Aorta (tissue), 5 donors: ENCODE data around the gene ZBTB38. TPM values are rescaled to one million over a fixed set of nuclear protein-coding genes. Genes with fewer than 3 reads are reported as not detected.

Experiments used
- ATAC-seq: fragments of 200-7000 bp; cut with Tn5 transposase; one replicate; pipeline ENCODE4 v1.9.1; 2022; ENCODE audit warnings: moderate library complexity; ENCODE audit not compliant: low FRiP score
- DNase-seq, 2 donors: peaks; one replicate each; pipeline ENCODE4 v3.0.0-alpha.2; 2020
- H3K27ac ChIP-seq, 2 donors: one replicate each; pipeline ENCODE4 v1.5.1; 2013; ENCODE audit warnings: low read length in 2 of 2, mild to moderate bottlenecking in 2 of 2, moderate library complexity in 2 of 2, control low read depth in 1 of 2, inconsistent platforms in 1 of 2, low read depth in 1 of 2
- H3K27me3 ChIP-seq, 2 donors: one replicate each; pipeline ENCODE4 v1.6.1; 2013; ENCODE audit warnings: control low read depth in 1 of 2, low read length in 1 of 2, mild to moderate bottlenecking in 1 of 2, moderate library complexity in 1 of 2; ENCODE audit not compliant: insufficient read depth in 2 of 2, control insufficient read depth in 1 of 2
- H3K36me3 ChIP-seq, 2 donors: one replicate each; pipeline ENCODE4 v1.6.1; 2013; ENCODE audit warnings: control low read depth in 1 of 2, low read length in 1 of 2, mild to moderate bottlenecking in 1 of 2; ENCODE audit not compliant: insufficient read depth in 2 of 2, control insufficient read depth in 1 of 2
- H3K4me1 ChIP-seq, 2 donors: one replicate each; pipeline ENCODE4 v1.6.1; 2013; ENCODE audit warnings: low read length in 2 of 2, control low read depth in 1 of 2, mild to moderate bottlenecking in 1 of 2, moderate library complexity in 1 of 2; ENCODE audit not compliant: insufficient read depth in 2 of 2, control insufficient read depth in 1 of 2
- H3K4me3 ChIP-seq, 2 donors: one replicate each; pipeline ENCODE4 v1.5.1; 2013; ENCODE audit warnings: low read length in 2 of 2, control low read depth in 1 of 2, mild to moderate bottlenecking in 1 of 2
- H3K9me3 ChIP-seq: one replicate; pipeline ENCODE4 v1.6.1; 2013; ENCODE audit warnings: mild to moderate bottlenecking, low read length; ENCODE audit not compliant: control insufficient read depth
- WGBS, 2 donors: extraction: QIAGEN DNeasy Blood & Tissue Kit; methylation state at CpG; one replicate each; pipeline ENCODE4 v1.1.7; 2013; 5-methylcytosine and 5-hydroxymethylcytosine counted together
- intact Hi-C, 2 donors: fragments of 100-400 bp; cut with DNase I; formaldehyde crosslinking; loops; one replicate each; pipeline versions ENCODE4 v1.14.2 to v1.15.0; 2022
- polyA plus RNA-seq, 2 donors: library from polyadenylated mRNA; stranded (reverse); fragments of 200-250 nt; gene quantifications; one replicate each; pipeline ENCODE4 v1.2.3, GENCODE V29; 2013
- total RNA-seq, 2 donors: library from RNA; stranded (reverse); fragmentation: NEBNext Ultra II Directional; extraction: Animal tissue kit (Norgen Biotek cat#: 25700); gene quantifications; one replicate each; pipeline ENCODE4 v1.2.1, GENCODE V29; 2021
- donor health status: healthy with polysubstance abuse.
- donor health status: Bipolar disorder and iron deficiency.
- donor health status: DM: no; HTN: no; CAD: no.
- donor health status: DM: no; HTN: no; CAD: no.
- donor health status: DM: yes; HTN: yes; CAD: no.

ZBTB38 gene
- total and polyA plus RNA-seq, 4 donors: 21.2 to 139 (median 83.8) TPM

DNA sequence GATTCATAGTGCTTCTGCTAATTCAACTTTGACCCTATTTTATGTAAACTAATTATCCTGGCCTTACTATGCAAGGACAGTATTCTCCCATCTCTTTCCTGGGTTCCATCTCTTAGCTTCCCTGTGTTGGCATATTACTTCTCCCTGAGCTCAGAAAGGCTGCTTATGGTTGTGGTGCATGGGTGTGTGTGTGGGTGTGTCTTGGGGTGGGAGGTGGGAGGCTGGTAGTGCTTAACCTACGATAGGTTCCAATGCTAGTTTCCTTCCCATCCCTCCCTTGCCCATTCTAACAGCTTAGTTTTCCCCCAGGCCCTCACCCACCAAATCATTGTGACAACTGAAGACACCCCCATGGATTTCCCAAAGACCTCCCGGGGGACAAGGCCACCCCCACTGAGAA lies 22.8 kb upstream of the ZBTB38 start:
- ATAC-seq: no peak
- H3K9me3 ChIP-seq: no peaks in the 10 kb centered on the region
- WGBS, 2 donors: 94 to 95% methylated on average over 2 of the region's 2 CpGs
- no peaks in the 10 kb centered on the region for H3K36me3 ChIP-seq
- no peak overlapping the region for H3K27ac ChIP-seq
- no peaks in the 10 kb centered on the region for H3K4me1 ChIP-seq
- H3K27me3 ChIP-seq: no peaks in the 10 kb centered on the region
- no peak overlapping the region for H3K4me3 ChIP-seq
- intact Hi-C loops: no loop called here
- no peak for DNase-seq

DNA sequence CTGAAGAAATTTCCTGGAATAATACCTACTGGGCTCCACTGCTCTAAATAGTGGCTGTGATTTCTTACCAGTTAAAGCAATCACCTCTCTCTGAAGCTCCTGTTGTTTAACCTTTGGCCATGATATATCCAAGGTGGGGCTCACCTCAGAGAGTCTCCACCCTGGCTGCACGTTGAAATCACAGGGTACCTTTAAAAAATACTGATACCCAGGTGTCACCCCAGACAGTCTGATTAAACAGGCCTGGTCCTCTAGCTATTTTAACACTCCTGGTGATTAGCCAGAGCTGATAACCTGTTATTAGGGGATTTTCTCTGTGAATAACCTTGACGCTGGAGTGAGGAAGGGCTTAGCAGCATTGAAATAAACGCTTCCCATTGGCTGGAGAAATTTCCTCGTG lies 22.3 kb upstream of the ZBTB38 start:
- intact Hi-C loops: no loop called here

DNA sequence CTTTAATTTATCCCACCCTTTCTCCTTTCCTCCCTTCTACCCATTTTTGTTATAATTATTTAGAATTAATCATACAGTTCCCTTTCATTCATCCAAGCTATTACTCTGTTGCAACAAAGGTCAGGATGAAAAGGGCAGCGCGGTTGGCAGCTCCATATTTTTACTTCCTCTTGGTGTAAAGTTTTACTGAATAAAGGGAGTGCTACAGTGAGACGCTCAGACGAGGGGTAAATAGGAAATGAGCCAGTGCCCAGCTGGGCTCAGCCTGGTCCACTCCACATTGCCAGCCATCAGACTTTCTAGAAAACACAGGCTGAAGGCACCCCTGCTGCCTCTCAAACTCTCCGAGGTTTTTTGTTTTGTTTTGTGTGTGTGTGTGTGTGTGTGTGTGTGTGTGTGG lies 21.9 kb upstream of the ZBTB38 start:
- ATAC-seq: no peak
- H3K4me1 ChIP-seq: no peaks in the 10 kb centered on the region
- 56% methylated on average over 5 of the region's 5 CpGs for WGBS, 2 donors
- DNase-seq: no peak
- H3K27me3 ChIP-seq: no peaks in the 10 kb centered on the region
- H3K27ac ChIP-seq: no peak overlapping the region
- H3K4me3 ChIP-seq: no peak overlapping the region
- H3K36me3 ChIP-seq: no peaks in the 10 kb centered on the region
- intact Hi-C loops: no loop called here
- no peaks in the 10 kb centered on the region for H3K9me3 ChIP-seq

More for the DNA sequence above, 22.3 kb upstream of the ZBTB38 start:
- Histone ChIP-seq H3K4me1 (no peaks in the 10 kb centered on the region), H3K36me3 (no peaks in the 10 kb centered on the region), H3K9me3 (no peaks in the 10 kb centered on the region), H3K4me3 (no peak overlapping the region), H3K27me3 (no peaks in the 10 kb centered on the region), H3K27ac (no peak overlapping the region)
- DNase-seq: no peak
- ATAC-seq: no peak
- 85% methylated on average over 4 of the region's 4 CpGs for WGBS, 2 donors

DNA sequence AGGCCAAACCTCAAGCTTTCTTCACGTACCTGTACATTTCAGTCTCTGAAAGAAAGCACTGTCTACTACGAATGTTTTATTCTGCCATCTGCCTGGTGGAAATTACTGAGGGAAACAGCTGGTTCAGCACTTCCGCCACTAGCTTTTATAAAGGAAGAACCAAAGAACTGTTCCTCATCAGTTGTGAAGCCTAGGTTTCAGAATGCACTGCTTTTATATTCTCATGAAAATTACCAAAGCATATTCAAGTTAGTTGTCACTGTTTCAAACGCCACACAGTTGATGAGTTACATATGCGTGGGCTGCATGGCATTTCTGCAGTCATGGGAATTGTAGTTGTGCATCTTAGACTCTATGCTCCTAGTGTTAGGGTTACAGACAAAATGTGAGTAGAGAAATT lies 21.5 kb upstream of the ZBTB38 start:
- Histone ChIP-seq H3K4me1 (no peaks in the 10 kb centered on the region), H3K36me3 (no peaks in the 10 kb centered on the region), H3K27me3 (no peaks in the 10 kb centered on the region), H3K27ac (no peak overlapping the region), H3K9me3 (no peaks in the 10 kb centered on the region), H3K4me3 (no peak overlapping the region)
- 85 to 89% methylated on average over 5 of the region's 5 CpGs for WGBS, 2 donors
- intact Hi-C loops: no loop called here
- DNase-seq: no peak
- no peak for ATAC-seq

DNA sequence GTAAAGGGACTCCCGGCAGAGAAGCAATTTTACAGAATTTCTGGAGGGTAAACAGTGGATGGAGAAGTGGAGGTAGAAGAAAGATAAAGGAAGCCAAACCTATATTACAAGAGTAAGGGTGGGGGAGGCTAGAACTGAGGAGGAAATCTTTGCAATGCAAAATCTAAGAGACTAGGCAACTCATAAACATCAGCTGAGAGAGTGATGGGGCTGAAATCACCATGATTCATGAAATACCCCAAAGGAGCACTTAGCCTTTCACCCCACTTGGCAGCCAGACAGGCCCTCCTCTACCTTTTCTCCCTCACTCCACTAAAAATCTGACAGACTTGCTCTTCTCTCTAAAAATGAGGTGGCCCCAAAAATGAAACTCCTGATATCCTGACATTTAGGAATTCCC lies 19.5 kb upstream of the ZBTB38 start:
- no peaks in the 10 kb centered on the region for H3K4me1 ChIP-seq
- H3K27ac ChIP-seq: no peak overlapping the region
- WGBS, 2 donors: 95% methylated on average over 1 of the region's 1 CpG
- DNase-seq (no peak), ATAC-seq (no peak)
- intact Hi-C loops: no loop called here
- H3K36me3 ChIP-seq: no peaks in the 10 kb centered on the region
- H3K4me3 ChIP-seq: no peak overlapping the region
- no peaks in the 10 kb centered on the region for H3K9me3 ChIP-seq
- no peaks in the 10 kb centered on the region for H3K27me3 ChIP-seq

DNA sequence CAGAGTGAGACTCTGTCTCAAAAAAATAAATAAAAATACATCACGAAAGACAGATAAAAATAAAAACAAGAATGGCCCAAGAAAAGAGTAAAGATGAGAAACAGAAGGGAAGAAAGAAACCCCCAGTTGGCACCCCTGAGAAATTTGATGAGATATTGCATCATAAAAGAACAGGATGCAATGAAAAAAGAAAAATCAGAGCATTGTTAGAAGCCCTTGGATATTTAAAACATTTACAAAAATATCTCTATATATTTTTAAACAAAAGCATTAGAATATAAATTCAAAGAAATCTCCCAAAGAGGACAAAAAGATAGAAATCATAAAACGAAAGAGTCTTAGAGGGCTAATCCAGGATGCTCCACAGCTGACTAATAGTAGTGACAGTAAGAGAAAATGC lies 18.6 kb upstream of the ZBTB38 start:
- Histone ChIP-seq H3K27me3 (no peaks in the 10 kb centered on the region), H3K27ac (no peak overlapping the region), H3K9me3 (no peaks in the 10 kb centered on the region), H3K4me3 (no peak overlapping the region), H3K4me1 (no peaks in the 10 kb centered on the region), H3K36me3 (no peaks in the 10 kb centered on the region)
- intact Hi-C loops: no loop called here
- DNase-seq (no peak), ATAC-seq (no peak)
- 96 to 97% methylated on average over 2 of the region's 2 CpGs for WGBS, 2 donors

DNA sequence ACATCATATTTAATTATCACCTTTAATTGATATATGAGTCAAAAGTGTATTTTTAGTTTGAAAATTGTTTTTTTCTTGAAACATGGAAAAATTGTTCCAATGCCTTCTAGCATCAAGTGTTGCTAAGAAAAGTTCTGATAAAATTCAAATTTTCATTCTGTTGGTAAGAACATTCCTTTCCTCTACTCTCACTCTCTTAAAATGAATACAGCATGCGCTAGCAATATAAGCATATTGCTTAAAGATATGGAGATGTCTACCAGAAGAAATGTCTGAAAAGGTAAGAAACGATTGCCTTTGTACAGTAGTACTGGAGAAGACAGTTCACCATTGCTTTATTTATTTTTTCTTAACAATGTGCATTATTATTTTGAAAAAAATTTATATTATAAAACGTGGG lies 17.6 kb upstream of the ZBTB38 start:
- intact Hi-C loops: no loop called here
- Histone ChIP-seq H3K27me3 (no peaks in the 10 kb centered on the region), H3K4me3 (no peak overlapping the region), H3K27ac (no peak overlapping the region), H3K4me1 (no peaks in the 10 kb centered on the region), H3K9me3 (no peaks in the 10 kb centered on the region), H3K36me3 (no peaks in the 10 kb centered on the region)
- DNase-seq (no peak), ATAC-seq (no peak)
- 39 to 44% methylated on average over 3 of the region's 3 CpGs for WGBS, 2 donors

DNA sequence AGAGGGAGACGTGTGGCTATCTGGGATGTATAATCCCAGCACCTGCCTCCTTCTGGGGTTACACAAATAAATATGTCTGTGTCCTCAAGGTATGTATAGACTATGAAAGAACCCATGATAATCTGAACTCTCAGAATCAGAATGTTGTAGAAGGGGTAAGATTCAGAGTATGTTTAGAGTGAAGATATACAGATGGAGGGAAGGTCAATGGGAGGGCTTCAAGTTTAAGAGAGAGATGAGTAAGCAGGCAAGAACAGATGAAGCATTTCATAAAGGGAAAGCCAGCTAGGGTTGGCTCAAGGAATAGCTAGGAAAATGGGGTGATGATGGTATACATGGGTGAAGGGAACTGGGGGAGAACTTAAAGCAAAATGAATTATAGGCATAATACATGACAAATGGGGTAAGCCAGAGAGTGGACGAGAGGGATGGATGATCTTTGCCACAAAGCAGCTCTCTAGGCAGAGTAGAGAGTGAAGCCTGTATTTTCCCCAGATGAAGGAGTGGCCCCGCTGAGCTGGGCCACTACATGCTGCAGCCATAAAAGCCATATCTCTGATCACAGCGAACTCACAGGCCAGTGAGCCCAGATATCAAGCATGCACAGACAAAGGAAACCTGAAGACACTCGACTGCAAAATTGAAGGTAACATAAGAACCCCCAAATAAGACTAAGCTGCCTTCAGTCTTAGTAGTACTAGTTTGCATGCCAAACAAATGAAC lies 15.9 kb upstream of the ZBTB38 start:
- Histone ChIP-seq H3K27ac (no peak overlapping the region), H3K9me3 (no peaks in the 10 kb centered on the region), H3K4me3 (no peak overlapping the region), H3K27me3 (no peaks in the 10 kb centered on the region), H3K4me1 (no peaks in the 10 kb centered on the region), H3K36me3 (no peaks in the 10 kb centered on the region)
- WGBS, 2 donors: 86 to 90% methylated on average over 5 of the region's 5 CpGs
- DNase-seq (no peak), ATAC-seq (no peak)
- intact Hi-C loops: no loop called here

DNA sequence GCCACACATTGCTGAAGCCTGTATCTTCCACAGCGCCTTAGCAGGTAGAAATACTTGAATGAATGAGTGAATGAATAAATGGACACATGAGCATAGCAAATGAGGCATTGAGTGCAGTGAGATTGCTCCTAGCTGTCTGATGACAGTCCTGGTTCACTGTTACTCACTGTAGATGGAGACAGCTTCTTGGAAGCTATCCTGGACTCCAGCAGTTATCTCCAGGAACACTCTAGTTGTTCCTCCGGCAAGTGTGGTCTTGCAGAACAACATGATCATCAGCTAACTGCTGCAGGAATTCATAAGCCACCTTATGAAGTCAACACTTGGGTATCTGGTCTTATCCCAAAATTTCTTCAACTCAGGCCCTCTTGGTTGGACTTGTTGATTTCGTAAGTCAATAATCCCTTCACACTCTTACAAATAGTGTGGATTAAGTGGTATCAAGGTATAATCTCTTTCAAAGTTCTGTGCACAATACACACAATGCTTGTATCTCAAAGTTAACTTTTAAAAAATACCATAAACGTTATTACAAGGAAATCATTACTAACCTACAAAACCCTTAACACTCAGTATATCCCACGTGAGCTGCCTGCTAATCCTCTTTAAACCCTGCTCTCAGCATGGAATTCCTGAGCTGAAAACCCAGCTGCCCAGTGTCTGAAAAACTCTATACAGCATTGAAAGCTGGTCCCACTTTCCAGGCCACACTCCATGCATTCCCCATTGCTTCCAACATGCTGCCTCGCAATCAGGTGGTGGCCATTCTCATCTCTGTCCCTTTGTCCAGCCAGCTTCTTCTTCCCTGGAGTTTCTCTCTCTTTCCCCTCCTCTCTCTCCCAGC lies 14.4 kb upstream of the ZBTB38 start:
- no peak for ATAC-seq
- Histone ChIP-seq H3K36me3 (no peaks in the 10 kb centered on the region), H3K27me3 (no peaks in the 10 kb centered on the region), H3K27ac (no peak overlapping the region), H3K4me3 (no peak overlapping the region), H3K4me1 (no peaks in the 10 kb centered on the region), H3K9me3 (no peaks in the 10 kb centered on the region)
- WGBS, 2 donors: 88 to 90% methylated on average over 6 of the region's 6 CpGs
- intact Hi-C loops: no loop called here
- no peak for DNase-seq
